Stimulated activated CD8-positive, alpha-beta memory T cell treated with anti-CD3 and anti-CD28 coated beads, Interleukin-12 subunit alpha, Interleukin-12 subunit beta, amount 100 ng/mL, for 4 hours (primary cell): ENCODE measurements around the gene TMPRSS4.
"Not testable (repeated sequence)": the region's sequence is repeated elsewhere in the genome, so short reads cannot be mapped to it uniquely, and the experiment has no call there.

Source experiments
- DNase-seq: peaks from one replicate; pipeline ENCODE4 v3.0.0-alpha.2; 2020; ENCODE audit warnings: low read depth

The TMPRSS4 gene

DNA sequence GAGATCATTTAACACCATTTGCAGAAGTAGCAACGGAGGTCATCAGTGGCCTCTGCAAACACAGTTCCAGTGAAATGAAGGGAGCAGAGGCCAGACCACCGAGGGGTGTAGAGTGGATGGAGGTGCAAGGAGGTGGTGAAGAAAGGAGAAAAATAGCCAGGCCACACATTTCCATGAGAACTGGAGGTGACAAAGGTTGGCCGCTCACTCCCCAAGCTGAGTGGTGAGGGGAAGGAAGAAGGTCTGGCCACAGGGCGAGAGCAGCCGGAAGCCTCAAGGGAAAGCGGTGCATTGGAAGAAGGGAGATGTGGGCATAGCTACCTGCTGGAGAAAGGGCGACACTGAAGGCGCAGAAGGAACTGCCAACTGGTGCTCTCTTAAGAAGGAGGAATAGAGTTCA, 20.1 kb upstream of the TMPRSS4 start:
- DNase-seq: no peak

GRCh38 chr11:118057251-118058145, 19.4 kb upstream of the TMPRSS4 start:
- DNase-seq: no peak

DNA sequence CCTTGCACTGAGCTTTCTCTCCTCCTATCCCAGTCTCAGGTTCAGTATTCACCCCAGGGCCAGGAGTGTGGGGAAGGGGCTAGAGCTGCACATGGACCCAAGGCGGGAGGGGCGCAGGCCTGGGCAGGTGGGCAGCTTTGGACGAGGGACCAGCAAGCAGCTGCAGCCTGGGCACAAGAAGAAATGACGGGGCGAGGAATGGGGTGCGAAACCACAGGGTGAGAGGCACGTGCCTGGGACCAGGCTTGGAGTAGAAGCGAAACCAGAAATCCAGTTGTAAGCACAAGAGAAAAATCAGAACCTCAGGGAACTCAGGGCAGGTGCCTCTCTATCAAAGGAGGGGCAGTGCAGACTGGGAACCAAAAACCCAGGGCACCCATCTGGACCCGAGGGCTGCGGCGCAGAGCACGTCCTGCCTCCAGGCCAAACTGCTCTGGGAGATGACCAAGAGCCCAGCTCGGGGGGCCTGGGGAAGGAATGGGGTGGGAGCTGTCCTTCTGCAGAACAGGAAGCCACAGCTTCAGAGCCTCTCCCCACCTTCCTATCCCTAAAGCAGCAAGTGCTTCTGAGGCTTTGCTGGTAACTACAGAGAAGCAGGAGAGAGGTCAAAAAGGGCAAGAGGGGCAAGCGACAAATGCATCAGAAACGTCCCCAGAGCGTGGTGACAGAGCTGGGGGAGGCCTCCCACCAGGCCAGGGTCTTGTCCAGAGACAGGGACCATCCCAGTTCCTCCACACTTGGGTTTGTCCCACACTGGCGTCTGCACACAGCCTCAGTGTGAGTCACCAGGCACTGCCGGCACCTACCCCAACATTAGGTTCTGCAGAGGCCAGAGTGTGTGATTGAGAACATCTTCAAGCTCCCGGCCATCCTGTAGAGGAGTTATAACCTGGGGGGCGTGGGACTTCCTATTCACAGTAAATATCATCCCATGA, 18.3 kb upstream of the TMPRSS4 start:
- no peak for DNase-seq

- no peak for DNase-seq
Measured at GRCh38 chr11:118059246-118059940, 17.5 kb upstream of the TMPRSS4 start.

GRCh38 chr11:118060081-118060661, 16.7 kb upstream of the TMPRSS4 start:
- no peak for DNase-seq

GRCh38 chr11:118060869-118061268, 16.0 kb upstream of the TMPRSS4 start:
- DNase-seq: no peak

DNA sequence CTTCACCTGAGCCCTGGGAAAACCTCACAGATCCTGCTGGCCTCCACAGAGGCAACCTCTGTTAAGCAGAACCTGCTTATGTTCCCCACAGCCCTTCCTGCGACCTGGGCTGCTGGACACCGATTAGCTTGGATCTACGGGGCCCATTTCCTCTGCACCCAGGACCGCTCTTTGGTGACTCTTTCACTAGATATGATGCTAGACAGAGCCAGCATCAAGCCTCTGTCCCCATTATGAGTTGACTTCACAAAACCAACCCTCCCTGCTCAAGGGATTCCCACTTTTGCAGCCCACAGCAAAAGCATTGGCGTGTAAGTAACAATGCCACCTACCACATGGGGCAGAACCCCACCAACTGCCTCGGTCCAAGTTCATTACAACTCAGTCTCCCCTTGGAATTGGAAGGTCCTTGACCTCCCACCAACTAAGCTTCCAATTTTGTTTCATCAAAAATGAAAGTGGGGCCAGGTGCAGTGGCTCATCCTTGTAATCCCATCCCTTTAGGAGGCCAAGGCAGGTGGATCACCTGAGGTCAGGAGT, 15.2 kb upstream of the TMPRSS4 start:
- no peak for DNase-seq

DNA sequence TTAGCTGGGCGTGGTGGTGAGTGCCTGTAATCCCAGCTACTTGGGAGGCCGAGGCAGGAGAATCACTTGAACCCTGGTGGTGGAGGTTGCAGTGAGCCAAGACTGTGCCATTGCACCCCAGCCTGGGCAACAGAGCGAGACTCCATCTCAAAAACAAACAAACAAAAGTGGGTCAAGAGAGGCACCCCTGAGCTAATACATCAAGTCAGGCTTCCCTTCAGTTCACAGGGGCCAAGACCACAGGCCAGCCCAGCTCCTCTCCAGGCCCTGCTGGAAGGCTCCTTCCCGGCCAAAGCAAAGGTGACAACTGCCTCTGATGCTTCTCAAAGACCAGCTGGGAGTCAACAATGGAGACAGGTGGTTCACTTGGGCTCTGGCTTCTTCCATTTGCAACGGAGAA, 14.7 kb upstream of the TMPRSS4 start:
- not testable (repeated sequence) for DNase-seq

- not testable (repeated sequence) for DNase-seq
Measured at GRCh38 chr11:118062631-118063030, 14.2 kb upstream of the TMPRSS4 start.

DNA sequence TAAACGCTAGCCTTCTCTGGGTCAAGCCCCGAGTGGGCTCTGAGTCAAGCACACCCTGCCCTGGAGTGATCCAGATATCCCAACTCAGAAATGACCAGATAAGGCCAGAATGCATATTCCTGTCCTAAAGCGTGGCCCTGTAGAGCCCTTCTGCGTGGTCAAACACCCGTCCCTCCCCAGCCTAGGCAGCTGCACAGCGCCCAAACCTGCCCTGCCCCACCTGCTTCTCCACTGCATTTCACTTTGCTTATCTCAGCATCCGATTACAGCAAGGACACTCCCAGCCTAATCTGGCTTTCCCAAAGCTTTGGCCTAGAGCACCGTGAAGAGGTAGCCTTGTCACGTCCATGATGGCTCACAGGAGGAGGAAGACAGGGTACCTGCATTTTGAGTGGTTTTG, 11.9 kb upstream of the TMPRSS4 start:
- DNase-seq: no peak

DNA sequence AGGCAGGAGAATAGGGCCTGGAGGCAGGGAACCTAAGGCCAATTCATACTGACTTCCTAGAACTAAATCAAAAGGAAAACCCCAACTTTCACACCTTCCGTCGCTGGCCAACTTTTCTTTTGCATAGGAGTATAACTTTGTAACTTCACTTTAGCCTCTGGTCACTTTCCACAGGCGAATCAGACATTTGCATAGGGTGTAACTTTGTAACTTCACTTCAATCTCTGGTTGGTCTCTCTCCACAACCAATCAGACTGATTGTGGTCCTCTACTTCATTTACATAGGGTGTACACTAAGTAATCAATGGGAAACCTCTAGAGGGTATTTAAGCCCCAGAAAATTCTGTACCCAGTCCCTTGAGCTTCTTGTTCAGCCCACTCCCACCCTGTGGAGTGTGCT, 11.5 kb upstream of the TMPRSS4 start:
- no peak for DNase-seq

GRCh38 chr11:118067006-118067405, 9.9 kb upstream of the TMPRSS4 start:
- DNase-seq: no peak

DNA sequence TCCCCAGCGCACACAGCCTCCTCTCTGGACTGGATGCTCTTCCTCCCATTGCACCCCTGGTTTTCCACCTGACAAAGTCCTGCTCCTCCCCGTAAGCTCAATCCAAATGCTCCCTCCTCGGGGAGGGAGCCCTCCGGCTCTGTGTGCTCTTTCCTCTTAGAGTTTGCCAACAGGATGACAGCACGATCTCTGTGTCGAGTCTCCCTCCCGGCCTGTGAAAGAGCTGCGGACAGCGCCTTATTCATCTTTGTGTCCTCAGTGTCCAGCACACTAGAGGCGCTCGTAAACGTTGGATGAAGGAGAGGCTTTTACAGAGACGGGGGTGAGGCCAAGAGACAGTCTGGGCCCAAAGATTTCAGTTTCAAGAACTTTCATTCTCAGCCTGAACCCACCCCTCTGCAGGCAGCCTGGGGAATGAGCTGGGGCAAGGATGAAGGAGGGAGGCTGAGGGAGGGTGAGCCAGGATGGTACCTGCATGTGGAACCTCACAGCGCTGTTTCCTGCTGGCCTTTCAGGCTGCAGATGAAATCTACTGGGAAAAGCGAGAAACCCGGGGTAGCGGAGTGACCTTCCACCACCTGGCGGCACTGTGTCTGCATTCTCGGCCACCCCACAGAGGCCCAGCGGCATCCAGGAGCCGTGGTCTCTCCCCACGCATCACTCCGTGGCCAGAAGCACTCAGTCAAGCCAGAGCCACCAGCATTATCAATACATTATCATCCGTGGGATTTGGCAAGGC, 8.5 kb upstream of the TMPRSS4 start:
- no peak for DNase-seq

- no peak for DNase-seq
Measured at GRCh38 chr11:118068945-118069612, 7.8 kb upstream of the TMPRSS4 start.

- no peak for DNase-seq
Measured at GRCh38 chr11:118071416-118072030, 5.4 kb upstream of the TMPRSS4 start.

GRCh38 chr11:118073554-118073953, 3.3 kb upstream of the TMPRSS4 start:
- DNase-seq: no peak

DNA sequence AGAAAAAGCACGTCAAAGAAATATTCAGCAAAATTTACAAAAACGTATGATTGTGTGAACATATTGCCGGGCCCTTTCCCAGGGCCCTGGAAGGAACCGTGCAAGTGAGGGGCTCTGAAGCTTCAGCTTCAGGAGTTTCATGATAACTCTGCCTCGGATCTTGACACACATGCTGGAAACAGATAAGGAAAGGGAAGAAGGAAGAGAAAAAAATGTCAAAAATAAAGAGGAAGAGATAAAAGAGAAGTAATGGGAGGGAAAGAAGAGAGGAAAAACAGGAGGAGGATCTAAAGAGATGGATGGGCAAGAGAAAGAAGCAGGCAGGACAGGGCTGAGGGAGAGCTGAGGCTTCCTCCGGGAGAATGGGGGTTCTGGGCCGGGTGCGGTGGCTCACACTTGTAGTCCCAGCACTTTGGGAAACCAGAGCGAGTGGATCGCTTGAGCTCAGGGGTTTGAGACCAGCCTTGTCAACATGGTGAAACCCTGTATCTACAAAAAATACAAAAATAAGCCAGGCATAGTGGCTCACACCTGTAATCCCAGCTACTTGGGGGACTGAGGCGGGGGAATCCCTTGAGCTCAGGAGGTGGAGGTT, 2.7 kb upstream of the TMPRSS4 start:
- no peak for DNase-seq

GRCh38 chr11:118074785-118075184, 2.1 kb upstream of the TMPRSS4 start:
- no peak for DNase-seq

DNA sequence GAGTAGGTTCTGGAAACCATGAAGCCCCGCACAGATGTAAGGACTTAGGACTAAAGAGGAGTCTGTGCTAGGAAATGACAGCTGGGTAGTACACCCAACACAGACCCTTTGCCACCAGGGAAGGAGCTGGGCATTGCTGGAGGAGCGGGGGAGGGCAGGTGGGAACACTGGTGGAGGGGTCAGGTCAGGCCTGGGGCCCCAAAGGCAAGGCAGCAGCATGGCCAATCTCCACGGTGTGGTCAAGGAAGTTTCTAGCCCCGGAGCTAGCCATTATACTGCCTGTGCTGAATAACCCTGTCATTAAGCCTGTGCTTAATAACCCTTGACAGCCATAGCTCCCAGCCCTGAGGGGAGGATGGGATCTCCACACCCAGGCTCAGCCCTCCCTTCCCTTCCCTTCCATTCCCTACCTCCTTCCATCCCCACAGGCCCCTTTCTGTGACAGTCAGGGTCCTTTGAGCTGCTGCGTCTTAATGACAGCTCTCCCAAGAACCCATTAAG, 2.1 kb downstream of the TMPRSS4 start:
- DNase-seq: no peak
